NCI-H460 (cell line): ENCODE measurements around the gene SPDYA. TPM values are rescaled to one million over a fixed set of nuclear protein-coding genes. Genes with fewer than 3 reads are reported as not detected.

Experiments used
- total RNA-seq: library from RNA; depleted of rRNA; stranded (reverse); fragments of >200 nt; shearing (Covaris generic); gene quantifications from 2 replicates; pipeline ENCODE4 v1.2.3, GENCODE V29; 2014; rRNA removed

The SPDYA gene
- total RNA-seq, 1 experiment from 2014 or later = 0.30 TPM

Other genes starting within 250 kb of the SPDYA start
- 136 and 165 TPM in 2 replicates for gene PPP1CB, start 59.0 kb upstream of the SPDYA start, total RNA-seq
- gene TRMT61B, start 59.5 kb downstream of the SPDYA start, total RNA-seq = 22.4 and 29.4 TPM in 2 replicates
- gene WDR43, start 83.8 kb downstream of the SPDYA start, total RNA-seq = 144 and 152 TPM in 2 replicates
- gene TOGARAM2, start 170.5 kb downstream of the SPDYA start, total RNA-seq = not detected in 2 replicates